SK-N-SH (cell line): ENCODE data around the gene ALDH1L1.

Experiments used
- EZH2phosphoT487 ChIP-seq: fragments of 200-600 bp; sonication (generic); IDR thresholded peaks from 2 replicates; pipeline ENCODE4 v1.6.1; 2017; ENCODE audit warnings: low read depth, mixed run types, mild to moderate bottlenecking, antibody characterized with exemption, moderate library complexity, borderline replicate concordance
- NFIC ChIP-seq: IDR thresholded peaks from 2 replicates; pipeline ENCODE4 v1.4.0; 2012; ENCODE audit warnings: borderline replicate concordance
- POLR2AphosphoS5 ChIP-seq: IDR thresholded peaks from 2 replicates; pipeline ENCODE4 v1.6.1; 2012; ENCODE audit warnings: low read depth, low read length
- RFX5 ChIP-seq: IDR thresholded peaks from 2 replicates; pipeline ENCODE4 v1.6.1; 2012; ENCODE audit warnings: mild to moderate bottlenecking, improper control_type of control experiment, low read length
- TAF1 ChIP-seq: IDR thresholded peaks from 2 replicates; pipeline ENCODE4 v1.6.1; 2012; ENCODE audit warnings: low read depth, mild to moderate bottlenecking, low read length, moderate library complexity, borderline replicate concordance
- USF2 ChIP-seq: fragments of 150-350 bp; IDR thresholded peaks from 2 replicates; pipeline ENCODE4 v1.6.1; 2017; ENCODE audit warnings: antibody characterized with exemption, low read length, low read depth, borderline replicate concordance
- YY1 ChIP-seq: IDR thresholded peaks from 2 replicates; pipeline ENCODE4 v1.4.0; 2012; ENCODE audit warnings: low read depth, mild to moderate bottlenecking
- ZBTB33 ChIP-seq: IDR thresholded peaks from 2 replicates; pipeline ENCODE4 v1.4.0; 2012; ENCODE audit warnings: low read depth, borderline replicate concordance
- TF ChIP-seq, protein P1 (sequence below): fragments of 200-600 bp; sonication (generic); IDR thresholded peaks from 2 replicates; pipeline ENCODE4 v1.6.1; 2017; ENCODE audit warnings: antibody characterized with exemption, mild to moderate bottlenecking, moderate library complexity
- TF ChIP-seq, protein P2 (sequence below): IDR thresholded peaks from 2 replicates; pipeline ENCODE4 v1.4.0; 2012; ENCODE audit warnings: low read depth

GRCh38 chr3:126126811-126127431, 53.5 kb downstream of the ALDH1L1 start:
- TF ChIP-seq ZBTB33 (no peak), POLR2AphosphoS5 (no peak), YY1 (no peak), TAF1 (no peak), EZH2phosphoT487 (no peak), USF2 (no peak), NFIC (no peak), RFX5 (no peak)
- TF ChIP-seq, protein P1, sequence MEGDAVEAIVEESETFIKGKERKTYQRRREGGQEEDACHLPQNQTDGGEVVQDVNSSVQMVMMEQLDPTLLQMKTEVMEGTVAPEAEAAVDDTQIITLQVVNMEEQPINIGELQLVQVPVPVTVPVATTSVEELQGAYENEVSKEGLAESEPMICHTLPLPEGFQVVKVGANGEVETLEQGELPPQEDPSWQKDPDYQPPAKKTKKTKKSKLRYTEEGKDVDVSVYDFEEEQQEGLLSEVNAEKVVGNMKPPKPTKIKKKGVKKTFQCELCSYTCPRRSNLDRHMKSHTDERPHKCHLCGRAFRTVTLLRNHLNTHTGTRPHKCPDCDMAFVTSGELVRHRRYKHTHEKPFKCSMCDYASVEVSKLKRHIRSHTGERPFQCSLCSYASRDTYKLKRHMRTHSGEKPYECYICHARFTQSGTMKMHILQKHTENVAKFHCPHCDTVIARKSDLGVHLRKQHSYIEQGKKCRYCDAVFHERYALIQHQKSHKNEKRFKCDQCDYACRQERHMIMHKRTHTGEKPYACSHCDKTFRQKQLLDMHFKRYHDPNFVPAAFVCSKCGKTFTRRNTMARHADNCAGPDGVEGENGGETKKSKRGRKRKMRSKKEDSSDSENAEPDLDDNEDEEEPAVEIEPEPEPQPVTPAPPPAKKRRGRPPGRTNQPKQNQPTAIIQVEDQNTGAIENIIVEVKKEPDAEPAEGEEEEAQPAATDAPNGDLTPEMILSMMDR = no peak
- TF ChIP-seq, protein P2, sequence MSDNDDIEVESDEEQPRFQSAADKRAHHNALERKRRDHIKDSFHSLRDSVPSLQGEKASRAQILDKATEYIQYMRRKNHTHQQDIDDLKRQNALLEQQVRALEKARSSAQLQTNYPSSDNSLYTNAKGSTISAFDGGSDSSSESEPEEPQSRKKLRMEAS = no peak
